ENCODE data around the gene ARFGAP1. TPM values are rescaled to one million over a fixed set of nuclear protein-coding genes. Genes with fewer than 3 reads are reported as not detected.

Gene ARFGAP1
- polyA plus RNA-seq, 1 donor (not counting 4 experiments of a cell fraction or from before 2014, with no cell fraction given) = 31.5 TPM

- H3K36me3 ChIP-seq (ENCODE audit: control insufficient read depth in 2 of 2, extremely low read depth in 1 of 2, insufficient read depth in 2 of 2, low read length in 2 of 2) = no peaks in the 10 kb centered on the region
- H3K4me2 ChIP-seq (ENCODE audit: control insufficient read depth, extremely low read depth, insufficient read depth, low read depth, low read length) = no peak overlapping the region
- H3K9ac ChIP-seq (ENCODE audit: control insufficient read depth, extremely low read depth, insufficient read depth, low read length) = no peak overlapping the region
- no peaks in the 10 kb centered on the region for H3K79me2 ChIP-seq (ENCODE audit: control insufficient read depth, insufficient read depth, low read length)
- no peaks in the 10 kb centered on the region for H3K4me1 ChIP-seq (ENCODE audit: control insufficient read depth, extremely low read depth, insufficient read depth, low read length)
- no peak overlapping the region for H2AFZ ChIP-seq (ENCODE audit: control insufficient read depth, low read length)
- dilution Hi-C loops (cut with MboI; ENCODE audit: extremely low pct_ligation_motif_present, low sequenced_read_pairs) = no loop called here
- no peaks in the 10 kb centered on the region for H4K20me1 ChIP-seq (ENCODE audit: control insufficient read depth, extremely low read depth, insufficient read depth, low read length)
- no peak overlapping the region for H3K4me3 ChIP-seq (ENCODE audit: control insufficient read depth in 2 of 3, extremely low read depth in 1 of 3, insufficient read depth in 2 of 3, low read depth in 1 of 3, low read length in 3 of 3)
- peaks cover 16% of the 10 kb centered on the region for H3K27me3 ChIP-seq (ENCODE audit: control insufficient read depth, extremely low read depth, insufficient read depth, low read length)
- DNase-seq (ENCODE audit: low read depth, low spot score) (no peak), FAIRE-seq (no peak)
- no peak overlapping the region for H3K27ac ChIP-seq (ENCODE audit: control insufficient read depth, insufficient read depth, low read length)
- peaks cover 6% of the 10 kb centered on the region for H3K9me3 ChIP-seq (ENCODE audit: control insufficient read depth, low read depth, low read length)
- no peak for TF ChIP-seq EZH2 (IDR thresholded peaks at IDR 0.05; ENCODE audit: low read length)
- no peak for TF ChIP-seq CTCF (optimal IDR thresholded peaks at IDR 0.05 in 1 of 3, IDR thresholded peaks at IDR 0.05 in 1 of 3, conservative IDR thresholded peaks at IDR 0.05 in 1 of 3; ENCODE audit: extremely low read depth in 1 of 3, insufficient read depth in 2 of 3, low read length in 3 of 3)
- H3K9me1 ChIP-seq (ENCODE audit: control insufficient read depth, extremely low read depth, insufficient read depth, low read length) = no peaks in the 10 kb centered on the region
These were observed 59.3 kb downstream of the ARFGAP1 start for GRCh38 chr20:63331741-63332400.

- Histone ChIP-seq H3K4me2 (ENCODE audit: control insufficient read depth, extremely low read depth, insufficient read depth, low read depth, low read length) (no peak overlapping the region), H3K9me1 (ENCODE audit: control insufficient read depth, extremely low read depth, insufficient read depth, low read length) (no peaks in the 10 kb centered on the region), H3K4me3 (ENCODE audit: control insufficient read depth in 2 of 3, extremely low read depth in 1 of 3, insufficient read depth in 2 of 3, low read depth in 1 of 3, low read length in 3 of 3) (no peak overlapping the region), H3K79me2 (ENCODE audit: control insufficient read depth, insufficient read depth, low read length) (no peaks in the 10 kb centered on the region), H3K27me3 (ENCODE audit: control insufficient read depth, extremely low read depth, insufficient read depth, low read length) (peaks cover 19% of the 10 kb centered on the region), H3K4me1 (ENCODE audit: control insufficient read depth, extremely low read depth, insufficient read depth, low read length) (no peaks in the 10 kb centered on the region), H4K20me1 (ENCODE audit: control insufficient read depth, extremely low read depth, insufficient read depth, low read length) (no peaks in the 10 kb centered on the region), H3K9ac (ENCODE audit: control insufficient read depth, extremely low read depth, insufficient read depth, low read length) (no peak overlapping the region), H3K9me3 (ENCODE audit: control insufficient read depth, low read depth, low read length) (peaks cover 6% of the 10 kb centered on the region), H2AFZ (ENCODE audit: control insufficient read depth, low read length) (no peak overlapping the region), H3K27ac (ENCODE audit: control insufficient read depth, insufficient read depth, low read length) (no peak overlapping the region), H3K36me3 (ENCODE audit: control insufficient read depth in 2 of 2, extremely low read depth in 1 of 2, insufficient read depth in 2 of 2, low read length in 2 of 2) (no peaks in the 10 kb centered on the region)
- DNase-seq (ENCODE audit: low read depth, low spot score) (no peak), FAIRE-seq (no peak)
- TF ChIP-seq EZH2 (IDR thresholded peaks at IDR 0.05; ENCODE audit: low read length) = no peak
- TF ChIP-seq CTCF (optimal IDR thresholded peaks at IDR 0.05 in 1 of 3, IDR thresholded peaks at IDR 0.05 in 1 of 3, conservative IDR thresholded peaks at IDR 0.05 in 1 of 3; ENCODE audit: extremely low read depth in 1 of 3, insufficient read depth in 2 of 3, low read length in 3 of 3) = no peak
- dilution Hi-C loops (cut with MboI; ENCODE audit: extremely low pct_ligation_motif_present, low sequenced_read_pairs) = no loop called here
These were observed 60.1 kb downstream of the ARFGAP1 start for GRCh38 chr20:63332488-63333240.
